ENCODE results near the gene GFOD2.
"Not testable (repeated sequence)": the region's sequence is repeated elsewhere in the genome, so short reads cannot be mapped to it uniquely, and the experiment has no call there.

The GFOD2 gene

GRCh38 chr16:67719048-67719777, at the start of gene GFOD2:
Gene GFOD2, minus strand, starts transcription at chr16:67719316. Its CDS starts 33,601 bp downstream, at chr16:67685715.
- peak; percentile 85 for DNase-seq

- DNase-seq, result no peak
Observed at GRCh38 chr16:67767953-67768352, 48.8 kb upstream of the GFOD2 start.

GRCh38 chr16:67766291-67766690, 47.2 kb upstream of the GFOD2 start:
- DNase-seq, result no peak

- DNase-seq, result no peak
Observed at GRCh38 chr16:67764158-67764667, 45.1 kb upstream of the GFOD2 start.

- DNase-seq, result no peak
Observed at GRCh38 chr16:67763066-67763465, 44.0 kb upstream of the GFOD2 start.

- DNase-seq, result no peak
Observed at GRCh38 chr16:67762385-67762784, 43.3 kb upstream of the GFOD2 start.

- no peak for DNase-seq
Observed at GRCh38 chr16:67761924-67762323, 42.8 kb upstream of the GFOD2 start.

- no peak for DNase-seq
Observed at GRCh38 chr16:67760956-67761230, 41.8 kb upstream of the GFOD2 start.

- no peak for DNase-seq
Observed at GRCh38 chr16:67760206-67760955, 41.3 kb upstream of the GFOD2 start.

GRCh38 chr16:67758966-67759365, 39.9 kb upstream of the GFOD2 start:
- DNase-seq, result no peak

GRCh38 chr16:67758006-67758405, 38.9 kb upstream of the GFOD2 start:
- no peak for DNase-seq

GRCh38 chr16:67752641-67753040, 33.5 kb upstream of the GFOD2 start:
- no peak for DNase-seq

- DNase-seq, result not testable (repeated sequence)
Observed at GRCh38 chr16:67751331-67751730, 32.2 kb upstream of the GFOD2 start.

- no peak for DNase-seq
Observed at GRCh38 chr16:67750466-67750865, 31.4 kb upstream of the GFOD2 start.

- DNase-seq, result no peak
Observed at GRCh38 chr16:67749436-67750078, 30.4 kb upstream of the GFOD2 start.

GRCh38 chr16:67748834-67749233, 29.7 kb upstream of the GFOD2 start:
- DNase-seq, result no peak

- no peak for DNase-seq
Observed at GRCh38 chr16:67746846-67747245, 27.7 kb upstream of the GFOD2 start.

GRCh38 chr16:67741118-67741517, 22.0 kb upstream of the GFOD2 start:
- DNase-seq, result no peak

- DNase-seq, result no peak
Observed at GRCh38 chr16:67740391-67740790, 21.3 kb upstream of the GFOD2 start.

GRCh38 chr16:67736858-67737257, 17.7 kb upstream of the GFOD2 start:
- DNase-seq, result no peak

GRCh38 chr16:67734731-67735201, 15.7 kb upstream of the GFOD2 start:
- no peak for DNase-seq

- DNase-seq, result no peak
Observed at GRCh38 chr16:67733734-67734470, 14.8 kb upstream of the GFOD2 start.

GRCh38 chr16:67731753-67732095, 12.6 kb upstream of the GFOD2 start:
- no peak for DNase-seq

Measured in NCI-H1694 treated with DMSO at 0.1 percent for 48 hours (cell line).